B cell (primary cell): Measurements from ENCODE around the gene NECTIN1. TPM values are rescaled to one million over a fixed set of nuclear protein-coding genes. Genes with fewer than 3 reads are reported as not detected.

Experiments used
- ATAC-seq: fragments of 200-7000 bp; cut with Tn5 transposase; one replicate; pipeline ENCODE4 v1.10.0; 2021; ENCODE audit warnings: low read depth, mild to moderate bottlenecking, moderate number of reproducible peaks, moderate library complexity
- CTCF ChIA-PET: fragments of 350-600 bp; sonication (Branson Sonifier 250); formaldehyde crosslinking; loops from one replicate; lab custom pipeline; 2021; ENCODE audit warnings: antibody characterized with exemption, inconsistent platforms; lab: Charles Lee
- POLR2A ChIA-PET: fragments of 350-600 bp; sonication (Branson Sonifier 250); formaldehyde crosslinking; loops from one replicate; lab custom pipeline; 2021; ENCODE audit warnings: antibody characterized with exemption; lab: Charles Lee
- DNase-seq: peaks from one replicate; pipeline ENCODE4 v3.0.0; 2013
- H2AFZ ChIP-seq: 2 replicates; pipeline ENCODE4 v1.6.1; 2012; ENCODE audit warnings: mild to moderate bottlenecking, low read depth, low read length; ENCODE audit not compliant: insufficient read depth, poor library complexity, severe bottlenecking
- H3K27ac ChIP-seq, 2 donors: 1 replicate in 1 of 2; 2 replicates in 1 of 2; pipeline ENCODE4 v1.5.1; 2012 to 2013; ENCODE audit warnings: low read length in 2 of 2, mild to moderate bottlenecking in 2 of 2, moderate library complexity in 1 of 2
- H3K27me3 ChIP-seq, 4 experiments: fragments of 200-600 bp in 1 of 4; sonication (generic) in 1 of 4; replicated peaks in 1 of 4; 1 replicate in 2 of 4; 2 replicates in 2 of 4; pipeline versions ENCODE4 v1.6.1 to v1.7.0; 2013 to 2016; ENCODE audit warnings: low read length in 3 of 4, mild to moderate bottlenecking in 2 of 4, mixed read lengths in 1 of 4, moderate library complexity in 1 of 4; ENCODE audit not compliant: insufficient read depth in 4 of 4, control insufficient read depth in 3 of 4; ENCODE audit errors: control extremely low read depth in 1 of 4
- H3K36me3 ChIP-seq, 2 experiments: replicated peaks in 1 of 2; 1 replicate in 1 of 2; 2 replicates in 1 of 2; pipeline versions ENCODE4 v1.6.1 to v1.7.1; 2013; ENCODE audit warnings: low read length in 1 of 2; ENCODE audit not compliant: insufficient read depth in 2 of 2, control insufficient read depth in 1 of 2; ENCODE audit errors: control extremely low read depth in 1 of 2, extremely low read depth in 1 of 2
- H3K4me1 ChIP-seq, 2 donors: fragments of 200-600 bp in 1 of 2; sonication (generic) in 1 of 2; 1 replicate in 1 of 2; 2 replicates in 1 of 2; pipeline versions ENCODE4 v1.5.1 to v1.6.1; 2013 to 2017; ENCODE audit warnings: low read length in 2 of 2; ENCODE audit not compliant: control insufficient read depth in 2 of 2, insufficient read depth in 2 of 2
- H3K4me2 ChIP-seq: replicated peaks from 2 replicates; pipeline ENCODE3; 2012; ENCODE audit warnings: mild to moderate bottlenecking, low read depth, low read length; ENCODE audit not compliant: poor library complexity, severe bottlenecking
- H3K4me3 ChIP-seq, 5 experiments: fragments of 200-600 bp in 1 of 5; sonication (generic) in 1 of 5; 1 replicate in 3 of 5; 2 replicates in 2 of 5; pipeline versions ENCODE4 v1.5.1 to v1.7.0; 2011 to 2016; ENCODE audit warnings: low read length in 4 of 5, mild to moderate bottlenecking in 4 of 5, low read depth in 2 of 5, control low read depth in 1 of 5, moderate library complexity in 1 of 5; ENCODE audit not compliant: insufficient read depth in 1 of 5; ENCODE audit errors: control extremely low read depth in 1 of 5, extremely low read depth in 1 of 5
- H3K79me2 ChIP-seq: fragments of 200-600 bp; sonication (generic); one replicate; pipeline ENCODE4 v1.6.0; 2016; ENCODE audit warnings: low read length; ENCODE audit not compliant: control insufficient read depth, insufficient read depth
- H3K9ac ChIP-seq: fragments of 200-600 bp; sonication (generic); 2 replicates; pipeline ENCODE4 v1.6.1; 2017; ENCODE audit warnings: mild to moderate bottlenecking, low read length, moderate library complexity
- H3K9me3 ChIP-seq, 3 donors: one replicate each; pipeline versions ENCODE4 v1.6.1 to v1.7.1; 2013; ENCODE audit warnings: low read length in 2 of 3; ENCODE audit not compliant: control insufficient read depth in 2 of 3, insufficient read depth in 1 of 3; ENCODE audit errors: control extremely low read depth in 1 of 3
- H4K20me1 ChIP-seq: 2 replicates; pipeline ENCODE4 v1.6.0; 2012; ENCODE audit warnings: mild to moderate bottlenecking, low read length; ENCODE audit not compliant: insufficient read depth, control insufficient read depth, poor library complexity, severe bottlenecking
- H3K27ac Mint-ChIP-seq: one replicate; pipeline ENCODE4 v1.8.0; 2021; ENCODE audit warnings: mixed read lengths
- H3K27me3 Mint-ChIP-seq: one replicate; pipeline ENCODE4 v1.8.0; 2021; ENCODE audit warnings: mixed read lengths
- H3K4me1 Mint-ChIP-seq: one replicate; pipeline ENCODE4 v1.8.0; 2021; ENCODE audit warnings: mixed read lengths
- H3K4me3 Mint-ChIP-seq: one replicate; pipeline ENCODE4 v1.8.0; 2021; ENCODE audit warnings: mixed read lengths
- H3K9me3 Mint-ChIP-seq: one replicate; pipeline ENCODE4 v1.8.0; 2022; ENCODE audit warnings: mixed read lengths; ENCODE audit not compliant: insufficient read depth
- CTCF ChIP-seq: fragments of 200-600 bp; IDR thresholded peaks from one replicate; pipeline ENCODE4 v1.8.0; 2022; ENCODE audit warnings: antibody characterized with exemption, mild to moderate bottlenecking
- EZH2 ChIP-seq: IDR thresholded peaks from 2 replicates; pipeline ENCODE4 v1.6.1; 2012; ENCODE audit warnings: borderline replicate concordance, low read depth, mild to moderate bottlenecking, moderate library complexity, low read length; ENCODE audit not compliant: insufficient read depth, poor library complexity, severe bottlenecking
- WGBS: methylation state at CpG from one replicate; pipeline ENCODE4 v1.1.5; 2013; ENCODE audit warnings: missing lambda C conversion rate; ENCODE audit not compliant: insufficient coverage; 5-methylcytosine and 5-hydroxymethylcytosine counted together
- intact Hi-C: fragments of 100-400 bp; cut with micrococcal nuclease; formaldehyde crosslinking; loops from one replicate; pipeline ENCODE4 v1.10.0; 2022
- polyA plus RNA-seq: library from polyadenylated mRNA; depleted of rRNA; stranded (reverse); fragments of >200 nt; gene quantifications from 2 replicates; pipeline ENCODE4 v1.2.3, GENCODE V29; 2012
- total RNA-seq, 2 donors: library from RNA; stranded (reverse); fragments of 120-200 nt in 1 of 2; gene quantifications; 1 replicate in 1 of 2; 2 replicates in 1 of 2; pipeline versions ENCODE4 v1.2.3 to v1.2.4, GENCODE V29; 2013 to 2022

The NECTIN1 gene
- total and polyA plus RNA-seq, 2 donors (not counting 1 experiment from before 2014, with no cell fraction given) = 2.1 to 3.9 TPM

GRCh38 chr11:119622454-119623143, 106.4 kb downstream of the NECTIN1 start:
- H3K4me3 ChIP-seq = no peak overlapping the region
- CTCF ChIA-PET = no interaction called here
- no peaks in the 10 kb centered on the region for H3K4me1 ChIP-seq
- TF ChIP-seq EZH2 = no peak
- TF ChIP-seq CTCF = no peak
- no peaks in the 10 kb centered on the region for H3K79me2 ChIP-seq
- H3K27ac Mint-ChIP-seq = no peak overlapping the region
- no peaks in the 10 kb centered on the region for H4K20me1 ChIP-seq
- H3K9me3 Mint-ChIP-seq = no peaks in the 10 kb centered on the region
- no peak for ATAC-seq
- no peak overlapping the region for H3K27ac ChIP-seq
- H3K9me3 ChIP-seq = no peaks in the 10 kb centered on the region
- H2AFZ ChIP-seq = no peak overlapping the region
- 93% methylated on average over 16 of the region's 17 CpGs for WGBS
- intact Hi-C loops = no loop called here
- POLR2A ChIA-PET = no interaction called here
- H3K27me3 Mint-ChIP-seq = peaks cover 21% of the 10 kb centered on the region
- H3K4me3 Mint-ChIP-seq = no peak overlapping the region
- peaks cover 4% of the 10 kb centered on the region for H3K4me1 Mint-ChIP-seq
- peaks cover 0 to 4% (median 2%) of the 10 kb centered on the region in 4 experiments for H3K27me3 ChIP-seq
- no peak overlapping the region for H3K4me2 ChIP-seq
- no peaks in the 10 kb centered on the region for H3K36me3 ChIP-seq
- no peak overlapping the region for H3K9ac ChIP-seq
- DNase-seq = no peak

GRCh38 chr11:119619665-119620064, 109.3 kb downstream of the NECTIN1 start:
- H3K27ac Mint-ChIP-seq = no peak overlapping the region
- DNase-seq = no peak

More at GRCh38 chr11:119619665-119620064, 109.3 kb downstream of the NECTIN1 start:
- no peak overlapping the region for H3K9ac ChIP-seq
- CTCF ChIA-PET = no interaction called here
- Mint-ChIP-seq H3K4me3 (no peak overlapping the region), H3K4me1 (peaks cover 4% of the 10 kb centered on the region), H3K9me3 (no peaks in the 10 kb centered on the region), H3K27me3 (peaks cover 16% of the 10 kb centered on the region)
- no peak overlapping the region for H2AFZ ChIP-seq
- H3K27me3 ChIP-seq = peaks cover 0 to 4% (median 2%) of the 10 kb centered on the region in 4 experiments
- POLR2A ChIA-PET = no interaction called here
- 0% methylated on average over 3 of the region's 3 CpGs for WGBS
- no peaks in the 10 kb centered on the region for H3K9me3 ChIP-seq
- no peaks in the 10 kb centered on the region for H3K79me2 ChIP-seq
- no peaks in the 10 kb centered on the region for H3K36me3 ChIP-seq
- no peak overlapping the region for H3K4me2 ChIP-seq
- no peak for ATAC-seq
- no peaks in the 10 kb centered on the region for H3K4me1 ChIP-seq
- H3K27ac ChIP-seq = no peak overlapping the region
- no peak for TF ChIP-seq CTCF
- intact Hi-C loops = no loop called here
- no peaks in the 10 kb centered on the region for H4K20me1 ChIP-seq
- H3K4me3 ChIP-seq = no peak overlapping the region
